Sigmoid colon (tissue), 4 donors: ENCODE measurements around the gene STPG1.

Source experiments
- CTCF ChIP-seq, 4 experiments: fragments of 450-650 bp in 3 of 4; fragments of 200-600 bp in 1 of 4; IDR thresholded peaks; one replicate each; pipeline ENCODE4 v1.5.1; 2016 to 2019; ENCODE audit warnings: antibody characterized with exemption in 4 of 4, mild to moderate bottlenecking in 3 of 4, moderate library complexity in 2 of 4
- EP300 ChIP-seq, 4 donors: sonication (generic); formaldehyde crosslinking; IDR thresholded peaks; one replicate each; pipeline ENCODE4 v1.6.1; 2017; ENCODE audit warnings: antibody characterized with exemption in 4 of 4
- POLR2A ChIP-seq, 2 donors: fragments of 450-650 bp; IDR thresholded peaks; one replicate each; pipeline ENCODE4 v1.6.1; 2016; ENCODE audit warnings: antibody characterized with exemption in 2 of 2, mild to moderate bottlenecking in 2 of 2, moderate library complexity in 2 of 2
- POLR2AphosphoS5 ChIP-seq, 4 donors: sonication (generic); formaldehyde crosslinking; IDR thresholded peaks; one replicate each; pipeline ENCODE4 v1.6.1; 2017; ENCODE audit warnings: antibody characterized with exemption in 4 of 4

- no peak for TF ChIP-seq CTCF (IDR thresholded peaks at IDR 0.05)
- no peak for TF ChIP-seq EP300 (IDR thresholded peaks at IDR 0.05)
- no peak for TF ChIP-seq POLR2A (IDR thresholded peaks at IDR 0.05)
- no peak for TF ChIP-seq POLR2AphosphoS5 (IDR thresholded peaks at IDR 0.05)
Measured at GRCh38 chr1:24450857-24451397, 37.3 kb upstream of the STPG1 start.
